RWPE1 (cell line): ENCODE data around the gene RBM47.
"Not testable (repeated sequence)": the region's sequence is repeated elsewhere in the genome, so short reads cannot be mapped to it uniquely, and the experiment has no call there.

Source experiments
- CTCF ChIA-PET: fragments of 350-600 bp; sonication (Branson Sonifier 250); formaldehyde crosslinking; extraction: SDS; loops from one replicate; lab custom pipeline; 2021; lab: Yijun Ruan, JAX
- POLR2A ChIA-PET: fragments of 400-600 bp; formaldehyde crosslinking; extraction: SDS; loops from one replicate; lab custom pipeline; 2020; ENCODE audit warnings: antibody characterized with exemption; ENCODE audit not compliant: low non-redundant PET; lab: Yijun Ruan, JAX
- DNase-seq: peaks from one replicate; pipeline ENCODE4 v3.0.0; 2012; ENCODE audit warnings: low spot score
- H3K27ac ChIP-seq: fragments of 450-650 bp; 2 replicates; pipeline ENCODE4 v1.5.1; 2017
- CTCF ChIP-seq: fragments of 450-650 bp; conservative IDR thresholded peaks from 2 replicates; pipeline ENCODE4 v1.5.1; 2017; ENCODE audit warnings: low read depth, mild to moderate bottlenecking

Gene RBM47

GRCh38 chr4:40395166-40395900, 234.3 kb downstream of the RBM47 start:
- CTCF ChIA-PET, result no interaction called here
- no peak overlapping the region for H3K27ac ChIP-seq
- DNase-seq, result no peak
- no peak for TF ChIP-seq CTCF
- POLR2A ChIA-PET, result no interaction called here

- ChIA-PET POLR2A (no interaction called here), CTCF (interaction anchor here (0.6 kb wide), 1 partner anchor 85 kb away, joined by 3 read pairs; no protein-coding TSS in a partner anchor)
- H3K27ac ChIP-seq, result no peak overlapping the region
- TF ChIP-seq CTCF, result no peak
- no peak for DNase-seq
Observed at GRCh38 chr4:40394236-40394635, 235.4 kb downstream of the RBM47 start.

GRCh38 chr4:40392241-40392640, 237.4 kb downstream of the RBM47 start:
- H3K27ac ChIP-seq, CTCF ChIA-PET, POLR2A ChIA-PET: not testable (repeated sequence)

GRCh38 chr4:40389986-40390385, 239.7 kb downstream of the RBM47 start:
- no peak overlapping the region for H3K27ac ChIP-seq
- ChIA-PET POLR2A (no interaction called here), CTCF (interaction anchor here (0.6 kb wide), 1 partner anchor 45 kb away, joined by 3 read pairs; no protein-coding TSS in a partner anchor)
- no peak for TF ChIP-seq CTCF
- no peak for DNase-seq

More at GRCh38 chr4:40392241-40392640, 237.4 kb downstream of the RBM47 start:
- not testable (repeated sequence) for DNase-seq

- ChIA-PET CTCF (no interaction called here), POLR2A (no interaction called here)
- DNase-seq, result no peak
- no peak overlapping the region for H3K27ac ChIP-seq
- TF ChIP-seq CTCF, result no peak
Observed at GRCh38 chr4:40388239-40388638, 241.4 kb downstream of the RBM47 start.

GRCh38 chr4:40380647-40381046, 249.0 kb downstream of the RBM47 start:
- CTCF ChIA-PET, result no interaction called here
- no peak for TF ChIP-seq CTCF
- POLR2A ChIA-PET, result no interaction called here

GRCh38 chr4:40379248-40379647, 250.4 kb downstream of the RBM47 start:
- no peak for TF ChIP-seq CTCF
- ChIA-PET CTCF (no interaction called here), POLR2A (no interaction called here)
- no peak overlapping the region for H3K27ac ChIP-seq
- no peak for DNase-seq

More at GRCh38 chr4:40380647-40381046, 249.0 kb downstream of the RBM47 start:
- no peak overlapping the region for H3K27ac ChIP-seq
- no peak for DNase-seq
